ENCODE measurements around the gene LDLR. TPM values are rescaled to one million over a fixed set of nuclear protein-coding genes. Genes with fewer than 3 reads are reported as not detected.
A peak's percentile ranks its signal among the peaks of the same experiment; 100 is the strongest.
"Not testable (repeated sequence)": the region's sequence is repeated elsewhere in the genome, so short reads cannot be mapped to it uniquely, and the experiment has no call there.

LDLR gene
- total and polyA plus RNA-seq, 3 donors from 2014 or later, result 12.5 to 20.1 (median 19.0) TPM

DNA sequence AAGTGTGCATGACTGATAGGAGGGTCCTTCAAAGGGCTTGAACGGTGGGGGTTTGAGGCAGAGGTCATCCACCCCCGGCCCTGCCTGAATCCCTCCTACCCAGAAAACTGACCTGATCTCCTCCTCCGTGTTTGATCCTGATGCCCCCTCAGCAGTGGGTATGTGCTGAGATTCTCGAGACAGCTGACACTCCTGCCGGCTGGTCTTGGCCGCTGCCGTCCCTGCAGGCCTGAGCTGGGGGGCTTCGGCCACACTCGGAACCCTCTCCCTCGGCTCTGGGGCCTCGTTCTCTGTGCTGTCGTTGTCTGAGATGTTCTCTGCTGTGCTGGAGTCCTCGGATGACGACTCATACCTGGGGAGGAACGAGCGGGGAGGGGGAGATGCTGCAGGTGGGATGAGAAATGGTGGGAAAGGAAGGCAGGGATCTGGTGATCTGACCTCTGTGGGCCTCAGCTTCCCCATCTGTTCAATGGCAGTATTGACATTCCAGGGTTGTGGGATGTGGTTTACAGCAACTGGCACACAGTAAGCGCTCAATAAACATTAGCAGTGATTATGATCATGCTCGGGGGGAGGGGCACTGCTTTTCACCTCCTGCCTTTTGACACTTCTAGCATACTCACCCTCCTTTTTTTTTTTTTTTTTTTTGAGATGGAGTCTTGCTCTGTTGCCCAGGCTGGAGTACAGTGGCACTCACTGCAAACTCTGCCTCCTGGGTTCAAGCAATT is 87.4 kb downstream of the LDLR start:
- Histone ChIP-seq H3K27me3 (no peaks in the 10 kb centered on the region), H3K9me3 (no peaks in the 10 kb centered on the region), H3K4me3 (no peak overlapping the region), H3K4me1 (peaks cover 8% of the 10 kb centered on the region), H3K27ac (no peak overlapping the region), H3K36me3 (ENCODE audit: low read depth, missing control alignments) (no peaks in the 10 kb centered on the region)
- TF ChIP-seq POLR2A (IDR thresholded peaks at IDR 0.05), result no peak
- TF ChIP-seq, protein P1, sequence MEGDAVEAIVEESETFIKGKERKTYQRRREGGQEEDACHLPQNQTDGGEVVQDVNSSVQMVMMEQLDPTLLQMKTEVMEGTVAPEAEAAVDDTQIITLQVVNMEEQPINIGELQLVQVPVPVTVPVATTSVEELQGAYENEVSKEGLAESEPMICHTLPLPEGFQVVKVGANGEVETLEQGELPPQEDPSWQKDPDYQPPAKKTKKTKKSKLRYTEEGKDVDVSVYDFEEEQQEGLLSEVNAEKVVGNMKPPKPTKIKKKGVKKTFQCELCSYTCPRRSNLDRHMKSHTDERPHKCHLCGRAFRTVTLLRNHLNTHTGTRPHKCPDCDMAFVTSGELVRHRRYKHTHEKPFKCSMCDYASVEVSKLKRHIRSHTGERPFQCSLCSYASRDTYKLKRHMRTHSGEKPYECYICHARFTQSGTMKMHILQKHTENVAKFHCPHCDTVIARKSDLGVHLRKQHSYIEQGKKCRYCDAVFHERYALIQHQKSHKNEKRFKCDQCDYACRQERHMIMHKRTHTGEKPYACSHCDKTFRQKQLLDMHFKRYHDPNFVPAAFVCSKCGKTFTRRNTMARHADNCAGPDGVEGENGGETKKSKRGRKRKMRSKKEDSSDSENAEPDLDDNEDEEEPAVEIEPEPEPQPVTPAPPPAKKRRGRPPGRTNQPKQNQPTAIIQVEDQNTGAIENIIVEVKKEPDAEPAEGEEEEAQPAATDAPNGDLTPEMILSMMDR (IDR thresholded peaks at IDR 0.05), result no peak
- 85 to 93% methylated on average over 18 of the region's 18 CpGs for WGBS, 2 donors
- no peak for DNase-seq
- intact Hi-C loops (cut with DNase I; ENCODE audit: low total_unique reads), result no loop called here

DNA sequence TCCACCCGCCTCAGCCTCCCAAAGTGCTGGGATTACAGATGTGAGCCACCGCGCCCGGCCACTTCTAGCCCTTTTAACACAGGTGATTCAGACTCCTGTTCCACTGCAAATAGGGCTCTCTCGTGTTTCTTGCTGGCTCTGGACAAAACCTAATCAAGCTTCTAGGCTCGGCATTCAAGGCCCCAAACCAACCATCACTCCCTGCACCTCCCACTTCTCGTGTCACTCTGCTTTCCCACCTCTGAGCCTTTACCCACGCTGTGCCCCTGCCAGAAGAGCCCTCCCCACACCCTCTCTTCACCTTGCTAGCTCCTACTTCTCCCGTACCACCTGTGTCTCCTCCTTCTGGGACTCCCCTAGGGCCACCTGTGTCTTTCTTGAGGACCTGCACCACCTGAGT is 88.3 kb downstream of the LDLR start:
- Histone ChIP-seq H3K9me3 (no peaks in the 10 kb centered on the region), H3K4me1 (peaks cover 8% of the 10 kb centered on the region), H3K36me3 (ENCODE audit: low read depth, missing control alignments) (no peaks in the 10 kb centered on the region), H3K27me3 (no peaks in the 10 kb centered on the region), H3K4me3 (no peak overlapping the region), H3K27ac (no peak overlapping the region)
- 93 to 94% methylated on average over 9 of the region's 9 CpGs for WGBS, 2 donors
- intact Hi-C loops (cut with DNase I; ENCODE audit: low total_unique reads), result no loop called here
- TF ChIP-seq, protein P1 (IDR thresholded peaks at IDR 0.05), result no peak
- TF ChIP-seq POLR2A (IDR thresholded peaks at IDR 0.05), result no peak
- no peak for DNase-seq

DNA sequence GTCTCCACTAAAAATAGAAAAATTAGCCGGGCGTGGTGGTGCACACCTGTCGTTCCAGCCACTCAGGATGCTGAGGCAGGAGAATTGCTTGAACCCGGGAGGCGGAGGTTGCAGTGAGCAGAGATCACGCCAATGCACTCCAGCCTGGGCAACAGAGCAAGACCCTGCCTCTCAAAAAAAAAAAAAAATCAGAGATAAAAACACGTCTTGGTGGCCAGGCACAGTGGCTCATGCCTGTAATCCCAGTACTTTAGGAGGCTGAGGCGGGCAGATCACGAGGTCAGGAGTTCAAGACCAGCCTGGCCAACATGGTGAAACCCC is 89.8 kb downstream of the LDLR start:
- H3K36me3 ChIP-seq (ENCODE audit: low read depth, missing control alignments); H3K4me1 ChIP-seq; H3K27me3 ChIP-seq; H3K4me3 ChIP-seq; intact Hi-C loops (cut with DNase I; ENCODE audit: low total_unique reads); H3K9me3 ChIP-seq; DNase-seq: not testable (repeated sequence)
- 85 to 89% methylated on average over 9 of the region's 9 CpGs for WGBS, 2 donors
- peak overlapping the region in 1 of 2 donors; percentile 66 for H3K27ac ChIP-seq

DNA sequence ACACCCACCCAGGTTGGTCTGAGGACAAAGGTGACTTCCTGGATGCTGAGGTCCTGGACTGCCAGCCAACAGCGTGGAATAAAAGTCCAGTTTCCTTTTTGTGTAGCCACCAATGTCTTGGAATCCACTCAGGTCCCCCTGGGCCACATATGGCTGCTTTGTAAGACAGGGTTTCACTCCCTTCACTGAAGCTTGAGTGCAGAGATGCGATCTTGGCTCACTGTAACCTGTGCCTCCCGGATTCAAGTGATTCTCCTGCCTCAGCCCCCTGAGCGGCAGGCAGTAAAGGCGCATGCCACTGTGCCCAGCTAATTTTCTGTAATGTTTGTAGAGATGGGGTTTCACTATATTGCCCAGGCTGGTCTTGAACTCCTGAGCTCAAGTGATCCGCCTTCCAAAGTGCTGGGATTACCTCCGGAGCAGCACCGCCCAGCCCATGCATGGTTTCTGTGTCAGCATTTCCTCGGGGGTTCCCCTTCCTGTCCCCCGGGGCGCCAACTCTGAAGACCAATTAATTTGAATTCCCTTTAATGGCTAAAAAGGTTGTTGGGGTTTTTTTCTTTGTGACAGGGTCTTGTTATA is 90.5 kb downstream of the LDLR start:
- no peak for TF ChIP-seq POLR2A (IDR thresholded peaks at IDR 0.05)
- TF ChIP-seq, protein P1 (IDR thresholded peaks at IDR 0.05), result no peak
- intact Hi-C loops (cut with DNase I; ENCODE audit: low total_unique reads), result no loop called here
- H3K4me1 ChIP-seq, result peaks cover 8% of the 10 kb centered on the region
- H3K9me3 ChIP-seq, result no peaks in the 10 kb centered on the region
- no peaks in the 10 kb centered on the region for H3K36me3 ChIP-seq (ENCODE audit: low read depth, missing control alignments)
- no peak for DNase-seq
- H3K27me3 ChIP-seq, result no peaks in the 10 kb centered on the region
- no peak overlapping the region for H3K4me3 ChIP-seq
- H3K27ac ChIP-seq, result peak overlapping the region; percentile 39 to 66
- 56 to 67% methylated on average over 11 of the region's 11 CpGs for WGBS, 2 donors

DNA sequence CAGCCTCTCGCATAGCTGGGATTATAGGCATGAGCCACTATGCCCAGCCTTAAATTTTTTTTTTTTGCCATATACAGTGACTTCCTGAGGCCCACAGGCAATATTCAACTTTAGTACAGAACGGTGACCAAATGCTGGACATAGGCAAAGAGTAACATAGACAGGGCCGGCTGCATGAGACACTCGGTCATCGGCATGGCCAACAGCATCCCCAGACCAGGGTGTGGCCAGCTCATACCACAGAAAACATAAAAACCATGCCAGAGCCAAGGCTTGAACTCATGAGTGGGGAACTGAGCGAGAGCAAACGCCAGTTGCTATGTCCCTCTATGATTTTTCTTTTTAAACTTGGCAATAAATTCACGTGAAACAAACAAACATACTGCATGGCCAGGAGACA is 91.1 kb downstream of the LDLR start:
- Histone ChIP-seq H3K36me3 (ENCODE audit: low read depth, missing control alignments) (no peaks in the 10 kb centered on the region), H3K4me3 (no peak overlapping the region), H3K9me3 (no peaks in the 10 kb centered on the region), H3K27ac (peak overlapping the region in 1 of 2 donors; percentile 66), H3K27me3 (no peaks in the 10 kb centered on the region), H3K4me1 (peaks cover 8% of the 10 kb centered on the region)
- DNase-seq, result no peak
- intact Hi-C loops (cut with DNase I; ENCODE audit: low total_unique reads), result no loop called here
- 62 to 64% methylated on average over 6 to 8 of the region's 8 CpGs for WGBS, 2 donors
- TF ChIP-seq, protein P1 (IDR thresholded peaks at IDR 0.05), result no peak
- TF ChIP-seq POLR2A (IDR thresholded peaks at IDR 0.05), result no peak

DNA sequence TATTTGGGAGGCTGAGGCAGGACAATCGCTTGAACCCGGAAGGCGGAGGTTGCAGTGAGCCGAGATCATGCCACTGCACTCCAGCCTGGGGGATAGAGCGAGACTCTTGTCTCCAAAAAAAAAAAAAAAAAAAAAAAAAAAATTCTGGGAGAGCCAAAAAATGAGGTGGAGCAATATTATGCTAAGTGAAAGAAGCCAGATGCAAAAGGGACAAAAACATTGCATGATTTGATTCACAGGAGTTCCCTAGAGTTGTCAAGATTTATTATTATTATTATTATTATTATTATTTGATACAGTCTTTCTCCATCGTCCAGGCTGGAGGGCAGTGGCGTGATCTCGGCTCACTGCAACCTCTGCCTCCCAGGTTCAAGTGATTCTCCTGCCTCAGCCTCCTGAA is 91.7 kb downstream of the LDLR start:
- H3K4me1 ChIP-seq; DNase-seq; H3K36me3 ChIP-seq (ENCODE audit: low read depth, missing control alignments); H3K4me3 ChIP-seq; H3K27me3 ChIP-seq; intact Hi-C loops (cut with DNase I; ENCODE audit: low total_unique reads); H3K9me3 ChIP-seq: not testable (repeated sequence)
- WGBS, 2 donors, result 60 to 65% methylated on average over 8 of the region's 8 CpGs
- peak overlapping the region in 1 of 2 donors; percentile 66 for H3K27ac ChIP-seq
